HEK293 (cell line): Measurements from ENCODE around the gene TRH.
A peak's percentile ranks its signal among the peaks of the same experiment; 100 is the strongest.

Experiments
- CTCF ChIA-PET: fragments of 350-600 bp; formaldehyde crosslinking; extraction: SDS; loops from one replicate; lab custom pipeline; 2021; ENCODE audit warnings: antibody characterized with exemption; lab: Yijun Ruan, JAX
- POLR2A ChIA-PET: fragments of 300-600 bp; formaldehyde crosslinking; extraction: SDS; loops from one replicate; lab custom pipeline; 2020; ENCODE audit warnings: antibody characterized with exemption, inconsistent platforms; lab: Yijun Ruan, JAX
- H3K27ac ChIP-seq: fragments of 200-500 bp; sonication (Bioruptor generic); 2 replicates; pipeline ENCODE4 v1.5.1; 2014; ENCODE audit warnings: low read depth, low read length, control low read depth, inconsistent platforms; ENCODE audit errors: extremely low read depth
- H3K36me3 ChIP-seq, 2 experiments: fragments of 200-500 bp in 1 of 2; sonication (Bioruptor generic) in 1 of 2; 1 replicate in 1 of 2; 2 replicates in 1 of 2; pipeline ENCODE4 v1.5.1; 2014 to 2017; ENCODE audit warnings: inconsistent platforms in 2 of 2, low read length in 2 of 2; ENCODE audit not compliant: control insufficient read depth in 2 of 2, insufficient read depth in 1 of 2
- H3K4me1 ChIP-seq: fragments of 200-500 bp; sonication (Bioruptor generic); 2 replicates; pipeline ENCODE4 v1.5.1; 2014; ENCODE audit warnings: mild to moderate bottlenecking, low read length, inconsistent platforms; ENCODE audit not compliant: control insufficient read depth, insufficient read depth
- H3K4me3 ChIP-seq: 2 replicates; pipeline ENCODE4 v1.5.1; 2011; ENCODE audit warnings: low read depth, mild to moderate bottlenecking, control low read depth, low read length, moderate library complexity
- H3K9me3 ChIP-seq: fragments of 200-500 bp; sonication (Bioruptor generic); 2 replicates; pipeline ENCODE4 v1.5.1; 2014; ENCODE audit warnings: low read depth, low read length, inconsistent platforms; ENCODE audit not compliant: control insufficient read depth, insufficient read depth
- GLIS2 ChIP-seq: fragments of 450-650 bp; formaldehyde crosslinking; IDR thresholded peaks from 2 replicates; pipeline ENCODE4 v1.5.1; 2016; ENCODE audit warnings: missing biosample characterization, missing genetic modification characterization
- MZF1 ChIP-seq: fragments of 450-650 bp; formaldehyde crosslinking; IDR thresholded peaks from 2 replicates; pipeline ENCODE4 v1.5.1; 2017; ENCODE audit warnings: missing biosample characterization, missing genetic modification characterization, borderline replicate concordance
- OVOL3 ChIP-seq: fragments of 450-650 bp; formaldehyde crosslinking; IDR thresholded peaks from 2 replicates; pipeline ENCODE4 v1.5.1; 2016; ENCODE audit warnings: missing biosample characterization, missing genetic modification characterization
- SALL2 ChIP-seq: fragments of 450-650 bp; formaldehyde crosslinking; IDR thresholded peaks from 2 replicates; pipeline ENCODE4 v1.5.0; 2017; ENCODE audit warnings: missing biosample characterization, mild to moderate bottlenecking, missing genetic modification characterization, borderline replicate concordance
- SCRT2 ChIP-seq: fragments of 450-650 bp; formaldehyde crosslinking; IDR thresholded peaks from 2 replicates; pipeline ENCODE4 v1.5.1; 2016; ENCODE audit warnings: missing biosample characterization, missing genetic modification characterization
- TRIM28 ChIP-seq: IDR thresholded peaks from 2 replicates; pipeline ENCODE4 v1.6.1; 2011; ENCODE audit warnings: low read length, control low read depth, borderline replicate concordance
- ZBTB17 ChIP-seq: fragments of 450-650 bp; formaldehyde crosslinking; IDR thresholded peaks from 2 replicates; pipeline ENCODE4 v1.5.1; 2016; ENCODE audit warnings: missing biosample characterization, missing genetic modification characterization
- ZBTB48 ChIP-seq: fragments of 450-650 bp; formaldehyde crosslinking; IDR thresholded peaks from 2 replicates; pipeline ENCODE4 v1.5.1; 2016; ENCODE audit warnings: missing biosample characterization, missing genetic modification characterization
- ZNF10 ChIP-seq: fragments of 450-650 bp; formaldehyde crosslinking; IDR thresholded peaks from 2 replicates; pipeline ENCODE4 v1.5.1; 2017; ENCODE audit warnings: missing biosample characterization, missing genetic modification characterization
- ZNF16 ChIP-seq: fragments of 450-650 bp; formaldehyde crosslinking; IDR thresholded peaks from 2 replicates; pipeline ENCODE4 v1.5.1; 2016; ENCODE audit warnings: low read depth, missing biosample characterization, missing genetic modification characterization
- ZNF423 ChIP-seq: fragments of 450-650 bp; formaldehyde crosslinking; IDR thresholded peaks from 2 replicates; pipeline ENCODE4 v1.5.1; 2016; ENCODE audit warnings: missing biosample characterization, missing genetic modification characterization
- ZNF473 ChIP-seq: fragments of 450-650 bp; formaldehyde crosslinking; IDR thresholded peaks from 2 replicates; pipeline ENCODE4 v1.5.1; 2017; ENCODE audit warnings: missing biosample characterization, missing genetic modification characterization
- ZNF623 ChIP-seq: fragments of 450-650 bp; formaldehyde crosslinking; IDR thresholded peaks from 2 replicates; pipeline ENCODE4 v1.5.1; 2016; ENCODE audit warnings: missing biosample characterization, missing genetic modification characterization
- ZNF629 ChIP-seq: fragments of 450-650 bp; formaldehyde crosslinking; IDR thresholded peaks from 2 replicates; pipeline ENCODE4 v1.5.1; 2017; ENCODE audit warnings: missing biosample characterization, missing genetic modification characterization
- ZNF654 ChIP-seq: fragments of 450-650 bp; formaldehyde crosslinking; IDR thresholded peaks from 2 replicates; pipeline ENCODE4 v1.5.1; 2016; ENCODE audit warnings: low read depth, missing biosample characterization, missing genetic modification characterization
- ZNF660 ChIP-seq: fragments of 450-650 bp; IDR thresholded peaks from 2 replicates; pipeline ENCODE4 v1.5.1; 2018; ENCODE audit warnings: missing biosample characterization, mild to moderate bottlenecking, missing genetic modification characterization
- ZNF830 ChIP-seq: fragments of 450-650 bp; IDR thresholded peaks from 2 replicates; pipeline ENCODE4 v1.5.0; 2018; ENCODE audit warnings: missing biosample characterization, missing genetic modification characterization, low read depth, mild to moderate bottlenecking, moderate library complexity
- TF ChIP-seq, protein P1 (sequence below): fragments of 450-650 bp; formaldehyde crosslinking; IDR thresholded peaks from 2 replicates; pipeline ENCODE4 v1.5.1; 2017; ENCODE audit warnings: missing biosample characterization, mild to moderate bottlenecking, missing genetic modification characterization, moderate library complexity

TRH gene

DNA sequence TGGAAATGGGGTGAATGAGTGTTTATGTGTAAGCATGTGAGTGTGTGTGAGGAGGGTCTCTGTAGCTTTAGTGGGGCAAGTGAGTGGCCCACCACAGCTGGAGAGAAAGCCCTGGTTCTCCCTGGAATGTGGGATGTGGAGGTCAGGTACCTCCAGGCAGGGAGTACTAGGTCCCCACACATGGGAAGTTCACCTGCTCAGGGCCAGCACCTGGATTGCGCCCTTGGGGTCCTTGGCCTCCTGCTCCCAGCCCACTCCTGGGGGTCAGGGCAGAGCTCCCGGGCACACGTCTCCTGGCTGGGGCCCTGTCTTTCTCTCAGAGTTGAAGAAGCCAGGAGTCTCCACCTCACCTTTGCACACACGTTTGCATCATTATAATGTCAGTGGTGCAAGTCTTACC lies 41.0 kb upstream of the TRH start:
- Histone ChIP-seq H3K4me3 (no peak overlapping the region), H3K9me3 (no peaks in the 10 kb centered on the region), H3K36me3 (no peaks in the 10 kb centered on the region), H3K27ac (no peak overlapping the region), H3K4me1 (no peaks in the 10 kb centered on the region)
- ChIA-PET CTCF (interaction anchor here (0.8 to 1.5 kb wide), 6 partner anchors 9 to 441 kb away, joined by 3 to 7 read pairs (median 4); no protein-coding TSS in a partner anchor), POLR2A (no interaction called here)
- TF ChIP-seq ZNF623, result no peak
- no peak for TF ChIP-seq SCRT2
- no peak for TF ChIP-seq ZNF473 (tag by site-specific recombination)
- no peak for TF ChIP-seq TRIM28
- TF ChIP-seq ZNF830 (tag by site-specific recombination), result no peak
- TF ChIP-seq SALL2, result no peak
- TF ChIP-seq GLIS2, result no peak

- no peak overlapping the region for H3K4me3 ChIP-seq
- H3K36me3 ChIP-seq, result no peaks in the 10 kb centered on the region
- POLR2A ChIA-PET, result no interaction called here
- TF ChIP-seq ZNF629 (tag by site-specific recombination) (no peak), ZNF660 (tag by site-specific recombination) (0 out of 2 replicates have a peak, but pooled peaks have one; percentile 22), ZNF654 (tag by site-specific recombination) (peak; percentile 64)
- H3K9me3 ChIP-seq, result no peaks in the 10 kb centered on the region
- CTCF ChIA-PET, result interaction anchor here (0.5 to 1.5 kb wide), 10 partner anchors 8 to 442 kb away, joined by 3 to 7 read pairs (median 4); no protein-coding TSS in a partner anchor
- H3K4me1 ChIP-seq, result no peaks in the 10 kb centered on the region
- no peak overlapping the region for H3K27ac ChIP-seq
These were observed 40.0 kb upstream of the TRH start for GRCh38 chr3:129934234-129935123.

DNA sequence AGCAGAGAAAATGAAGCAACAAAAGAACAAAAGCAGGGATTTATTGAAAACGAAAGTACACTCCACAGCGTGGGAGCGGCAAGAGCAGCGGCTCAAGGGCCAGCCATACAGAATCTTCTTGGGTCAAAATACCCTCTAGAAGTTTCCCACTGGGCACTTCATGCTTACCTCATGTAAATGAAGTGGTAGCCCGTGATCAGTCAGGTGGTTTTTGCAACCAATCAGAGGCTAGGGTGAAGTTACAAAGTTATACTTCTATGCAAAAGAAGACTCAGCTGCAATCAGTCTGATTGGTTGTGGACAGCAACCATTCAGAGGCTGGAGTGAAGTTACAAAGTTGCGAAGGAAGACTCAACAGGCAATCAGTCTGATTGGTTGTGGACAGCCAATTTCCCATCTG lies 37.8 kb upstream of the TRH start:
- Histone ChIP-seq H3K4me3 (peak overlapping the region; percentile 4; the same call in 1 of the 2 replicates), H3K4me1 (no peaks in the 10 kb centered on the region), H3K9me3 (no peaks in the 10 kb centered on the region), H3K27ac (no peak overlapping the region), H3K36me3 (no peaks in the 10 kb centered on the region)
- CTCF ChIA-PET, result interaction anchor here (0.6 kb wide), 1 partner anchor 131 kb away, joined by 5 read pairs; no protein-coding TSS in a partner anchor
- POLR2A ChIA-PET, result no interaction called here
- TF ChIP-seq MZF1 (tag by site-specific recombination) (no peak), OVOL3 (tag by site-specific recombination) (no peak), ZBTB17 (tag by site-specific recombination) (no peak), ZBTB48 (tag by site-specific recombination) (no peak), ZNF423 (tag by site-specific recombination) (no peak), ZNF10 (tag by site-specific recombination) (no peak), ZNF16 (tag by site-specific recombination) (no peak)
- TF ChIP-seq, protein P1, sequence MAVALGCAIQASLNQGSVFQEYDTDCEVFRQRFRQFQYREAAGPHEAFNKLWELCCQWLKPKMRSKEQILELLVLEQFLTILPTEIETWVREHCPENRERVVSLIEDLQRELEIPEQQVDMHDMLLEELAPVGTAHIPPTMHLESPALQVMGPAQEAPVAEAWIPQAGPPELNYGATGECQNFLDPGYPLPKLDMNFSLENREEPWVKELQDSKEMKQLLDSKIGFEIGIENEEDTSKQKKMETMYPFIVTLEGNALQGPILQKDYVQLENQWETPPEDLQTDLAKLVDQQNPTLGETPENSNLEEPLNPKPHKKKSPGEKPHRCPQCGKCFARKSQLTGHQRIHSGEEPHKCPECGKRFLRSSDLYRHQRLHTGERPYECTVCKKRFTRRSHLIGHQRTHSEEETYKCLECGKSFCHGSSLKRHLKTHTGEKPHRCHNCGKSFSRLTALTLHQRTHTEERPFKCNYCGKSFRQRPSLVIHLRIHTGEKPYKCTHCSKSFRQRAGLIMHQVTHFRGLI (tag by site-specific recombination), result no peak
